GM19025 (cell line): ENCODE measurements around the gene MON2.
"Not testable (repeated sequence)": the region's sequence is repeated elsewhere in the genome, so short reads cannot be mapped to it uniquely, and the experiment has no call there.

Experiments
- ATAC-seq: cut with Tn5 transposase; IDR thresholded peaks from one replicate; pipeline ENCODE4 v1.9.1; 2021; ENCODE audit warnings: mild to moderate bottlenecking, low read depth, moderate library complexity; ENCODE audit not compliant: unreplicated experiment

The MON2 gene

DNA sequence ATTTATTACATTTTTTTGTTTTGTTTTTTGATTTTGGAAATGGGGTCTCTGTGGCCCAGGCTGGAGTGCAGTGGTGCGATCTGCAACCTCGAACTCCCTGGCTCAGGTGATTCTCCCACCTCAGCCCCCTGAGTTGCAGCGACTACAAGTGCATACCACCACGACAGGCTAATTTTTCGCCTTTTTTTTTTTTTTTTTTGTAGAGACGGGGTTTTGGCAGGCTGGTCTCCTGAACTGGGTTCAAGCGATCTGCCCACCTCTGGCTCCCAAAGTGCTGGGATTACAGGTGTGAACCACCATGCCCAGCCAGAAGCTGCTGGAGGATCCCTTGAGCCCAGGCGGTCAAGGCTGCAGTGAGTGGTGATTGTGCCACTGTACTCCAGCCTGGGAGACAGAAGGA is 2.3 kb downstream of the MON2 start:
- no peak for ATAC-seq

DNA sequence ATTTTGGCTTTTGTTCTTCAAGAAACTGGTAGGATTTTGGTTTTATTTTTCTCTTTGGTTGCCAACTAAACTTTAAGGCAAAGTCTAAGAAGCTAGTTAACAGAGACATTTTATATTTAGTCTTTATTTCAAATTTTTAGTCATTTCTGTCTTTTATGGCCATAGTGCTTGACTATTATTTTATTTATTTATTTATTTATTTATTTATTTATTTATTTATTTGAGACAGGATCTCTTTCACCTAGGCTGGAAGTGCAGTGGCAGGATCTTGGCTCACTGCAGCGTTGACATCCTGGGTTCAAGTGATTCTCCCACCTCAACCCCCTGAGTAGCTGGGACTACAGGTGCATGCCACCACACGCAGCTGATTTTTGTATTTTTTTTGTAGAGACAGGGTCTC is 3.1 kb downstream of the MON2 start:
- ATAC-seq: no peak

DNA sequence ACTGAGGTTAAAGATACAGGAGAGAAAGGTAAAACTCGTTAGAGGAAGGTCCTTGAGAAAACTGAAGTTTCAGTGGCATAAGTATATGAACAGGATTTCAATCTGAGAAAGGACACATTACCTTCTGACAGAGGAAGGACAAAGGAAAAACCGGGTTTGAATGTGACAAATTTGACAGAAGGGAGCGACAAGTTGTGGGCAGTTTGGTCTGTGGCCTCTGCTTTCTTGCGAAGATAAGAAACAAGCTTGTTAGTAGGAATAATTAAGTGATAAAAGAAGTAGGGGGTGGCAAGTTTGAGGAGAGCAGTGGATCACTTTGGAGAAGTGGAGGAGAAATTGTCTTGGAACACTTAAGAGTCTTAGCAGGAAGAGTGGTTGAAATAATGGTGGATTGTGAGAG is 5.1 kb downstream of the MON2 start:
- no peak for ATAC-seq

DNA sequence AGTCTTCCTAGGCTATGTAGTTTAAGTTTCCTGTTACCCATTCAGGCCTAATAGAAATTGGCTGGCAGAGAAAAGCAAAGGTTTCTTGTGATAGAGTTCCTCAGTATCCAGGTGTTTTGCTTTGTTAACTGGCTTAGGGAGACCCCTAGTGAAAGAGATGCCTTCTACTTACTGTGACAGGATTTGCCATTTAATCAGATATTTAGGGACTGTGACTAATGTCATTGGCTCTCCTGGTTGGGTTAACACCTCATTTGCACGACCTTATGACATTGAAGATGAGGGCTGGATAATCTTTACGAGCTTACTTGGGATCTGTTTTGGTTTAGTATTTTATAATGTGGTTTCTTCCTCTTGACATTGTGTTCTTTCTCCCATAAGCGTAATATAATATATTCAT is 5.8 kb downstream of the MON2 start:
- no peak for ATAC-seq

DNA sequence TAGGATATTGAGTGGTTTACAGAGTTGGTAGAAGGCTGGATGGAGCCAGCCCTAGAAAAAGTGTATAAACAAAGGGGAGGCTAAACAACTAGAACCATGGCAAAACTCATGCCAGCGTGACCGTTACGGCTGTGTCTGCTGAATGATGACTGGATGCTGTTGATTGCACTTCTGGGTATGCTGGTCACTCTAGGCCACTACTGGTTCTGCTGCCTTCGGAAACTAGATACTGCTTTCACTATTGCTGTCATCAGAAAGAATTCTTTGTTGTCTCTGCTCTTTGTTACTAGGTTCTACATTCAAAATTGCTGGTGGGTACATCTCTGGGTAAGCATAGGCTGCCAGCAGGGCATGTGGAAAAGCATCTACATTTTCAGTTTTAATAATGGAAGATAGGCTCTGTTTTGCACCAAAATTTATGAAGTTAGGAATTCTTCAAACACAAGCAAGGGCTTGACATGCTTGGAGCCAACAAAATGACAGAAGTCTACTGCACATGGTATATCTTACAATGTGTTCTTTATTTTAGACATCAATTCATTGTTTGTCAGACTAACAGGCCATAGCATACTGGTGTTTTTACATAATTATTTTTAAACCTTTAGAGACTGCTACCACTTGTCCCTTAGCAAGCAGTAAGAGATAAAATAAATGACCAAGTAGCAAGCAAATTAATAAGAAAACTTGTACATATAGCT is 15.4 kb downstream of the MON2 start:
- ATAC-seq: no peak

DNA sequence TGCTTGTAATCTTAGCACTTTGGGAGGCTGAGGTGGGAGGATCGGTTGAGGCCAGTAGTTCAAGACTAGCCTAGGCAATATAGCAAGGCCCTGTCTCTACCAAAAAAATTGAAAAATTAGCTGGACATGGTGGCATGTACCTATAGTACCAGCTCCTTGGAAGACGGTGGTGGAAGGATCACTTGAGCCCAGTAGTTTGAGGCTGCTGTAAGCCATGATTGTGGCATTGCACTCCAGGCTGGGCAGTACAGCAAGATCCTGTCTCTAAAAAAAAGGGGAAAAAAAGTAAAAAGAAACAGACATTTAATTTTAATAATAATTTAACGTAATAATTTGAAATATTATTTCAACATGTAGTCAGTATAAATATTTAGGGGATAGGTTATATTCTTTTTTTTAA is 16.1 kb downstream of the MON2 start:
- no peak for ATAC-seq

DNA sequence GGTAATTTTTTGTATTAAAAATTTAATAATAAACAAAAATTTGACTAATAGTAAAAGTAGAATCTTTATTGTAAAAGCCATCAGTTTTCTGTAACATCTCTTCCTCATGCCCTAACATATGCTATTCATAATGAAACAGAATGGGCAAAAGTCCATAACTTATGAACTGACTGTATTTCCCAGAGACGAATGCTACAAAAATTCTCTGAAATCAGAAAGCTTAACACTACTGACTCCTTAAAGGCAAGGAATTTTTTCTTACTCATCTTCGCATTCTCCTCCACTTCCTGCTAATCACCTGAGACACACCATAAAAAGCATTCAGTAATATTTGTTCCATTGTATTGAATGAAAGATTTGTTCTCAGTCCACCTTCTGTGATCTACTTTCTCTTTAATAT is 17.6 kb downstream of the MON2 start:
- no peak for ATAC-seq

DNA sequence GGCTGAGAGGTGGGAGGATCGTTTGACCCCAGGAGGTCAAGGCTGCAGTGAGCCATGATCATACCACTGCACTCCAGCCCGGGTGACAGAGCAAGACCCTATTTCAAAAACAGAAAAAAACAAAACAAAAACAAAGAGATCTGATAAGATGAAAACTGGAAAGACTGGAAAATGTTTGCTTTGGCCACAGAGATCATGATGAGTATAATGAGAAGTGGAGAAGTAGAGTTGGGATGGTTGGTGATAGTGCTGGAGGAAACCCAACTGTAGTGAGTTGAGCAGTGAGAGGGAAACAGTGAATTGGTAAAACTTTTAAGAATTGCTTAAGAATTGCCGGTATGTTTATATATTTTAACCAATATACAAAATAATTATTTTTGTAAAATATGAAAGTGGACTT is 39.2 kb downstream of the MON2 start:
- ATAC-seq: no peak

DNA sequence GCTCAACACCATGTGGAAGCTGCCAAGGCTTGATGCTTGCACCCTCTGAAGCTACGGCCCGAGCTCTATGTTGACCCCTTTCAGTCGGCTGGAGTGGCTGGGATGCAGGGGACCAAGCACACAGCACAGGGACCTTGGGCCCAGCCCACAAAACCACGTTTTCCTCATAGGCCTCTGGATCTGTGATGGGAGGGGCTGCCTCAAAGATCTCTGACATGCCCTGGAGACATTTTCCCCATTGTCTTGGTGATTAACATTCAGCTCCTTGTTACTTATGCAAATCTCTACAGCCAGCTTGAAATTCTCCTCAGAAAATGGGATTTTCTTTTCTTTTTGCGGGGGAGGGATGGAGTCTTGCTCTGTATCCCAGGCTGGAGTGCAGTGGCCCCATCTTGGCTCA is 46.3 kb downstream of the MON2 start:
- ATAC-seq: no peak

DNA sequence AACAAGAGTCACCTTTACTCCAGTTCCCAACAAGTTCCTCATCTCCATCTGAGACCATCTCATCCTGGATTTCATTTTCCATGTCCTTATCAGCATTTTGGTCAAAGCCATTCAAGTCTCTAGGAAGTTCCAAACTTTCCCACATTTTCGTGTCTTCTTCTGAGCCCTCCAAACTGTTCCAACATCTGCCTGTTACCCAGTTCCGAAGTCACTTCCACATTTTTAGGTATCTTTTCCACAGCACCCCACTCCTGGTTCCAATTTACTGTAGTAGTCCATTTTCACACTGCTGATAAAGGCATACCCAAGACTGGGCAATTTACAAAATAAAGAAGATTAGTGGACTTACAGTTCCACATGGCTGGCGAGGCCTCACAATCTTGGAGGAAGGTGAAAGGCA is 47.5 kb downstream of the MON2 start:
- not testable (repeated sequence) for ATAC-seq

DNA sequence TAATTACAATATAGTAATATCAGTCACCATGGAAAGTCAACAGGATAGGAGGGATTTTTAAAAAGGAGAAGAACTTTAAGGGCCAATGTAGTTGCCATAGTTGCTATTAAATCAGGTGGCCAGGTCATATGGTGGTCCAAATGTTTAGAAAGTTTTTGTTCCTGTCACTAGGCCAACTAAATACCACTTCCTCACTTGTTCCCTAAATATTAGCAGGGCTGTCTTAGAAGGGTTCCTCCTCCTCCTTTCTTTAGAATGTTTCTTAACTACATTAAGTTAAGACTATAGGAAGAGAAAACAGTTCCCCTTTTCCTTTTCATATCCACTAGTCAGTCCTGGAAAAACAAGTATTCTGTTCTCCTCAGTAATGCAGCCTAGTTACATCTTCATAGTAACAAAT is 50.3 kb downstream of the MON2 start:
- no peak for ATAC-seq

DNA sequence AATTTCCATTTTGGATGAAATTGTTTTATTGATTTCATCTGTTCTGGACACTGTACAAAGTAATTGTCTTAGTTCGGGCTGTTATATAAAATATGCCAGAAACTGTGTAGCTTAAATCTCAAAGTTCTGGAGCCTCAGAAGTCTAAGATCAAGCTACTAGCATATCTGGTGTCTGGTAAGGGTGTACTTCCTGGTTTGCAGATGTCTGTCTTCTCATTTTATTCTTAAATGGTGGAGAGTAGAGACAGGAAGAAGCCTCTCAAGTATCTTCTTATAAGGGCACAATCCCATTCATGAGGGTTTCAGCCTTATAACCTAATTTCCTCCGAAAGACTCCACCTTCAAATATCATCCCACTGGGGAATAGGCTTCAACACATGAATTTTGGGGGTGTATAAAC is 51.3 kb downstream of the MON2 start:
- no peak for ATAC-seq

DNA sequence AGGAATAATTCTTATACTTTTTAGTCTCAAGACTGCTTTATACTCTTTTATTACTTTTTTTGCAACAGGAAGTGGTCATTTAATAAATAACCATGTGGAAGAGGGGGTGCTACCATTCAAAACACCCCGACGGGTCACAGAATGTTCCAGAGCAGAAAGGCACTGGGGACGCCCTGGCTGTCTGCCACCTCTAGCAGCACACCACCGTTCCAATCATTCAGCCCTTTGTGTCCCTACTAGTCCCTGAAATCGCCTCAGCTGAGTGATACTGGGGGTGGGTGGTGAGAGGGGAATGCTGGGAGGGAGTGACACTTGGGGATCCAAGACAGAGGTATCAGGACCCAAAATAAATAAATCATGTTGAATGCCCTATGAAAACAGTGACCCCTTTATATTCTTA is 52.4 kb downstream of the MON2 start:
- no peak for ATAC-seq

DNA sequence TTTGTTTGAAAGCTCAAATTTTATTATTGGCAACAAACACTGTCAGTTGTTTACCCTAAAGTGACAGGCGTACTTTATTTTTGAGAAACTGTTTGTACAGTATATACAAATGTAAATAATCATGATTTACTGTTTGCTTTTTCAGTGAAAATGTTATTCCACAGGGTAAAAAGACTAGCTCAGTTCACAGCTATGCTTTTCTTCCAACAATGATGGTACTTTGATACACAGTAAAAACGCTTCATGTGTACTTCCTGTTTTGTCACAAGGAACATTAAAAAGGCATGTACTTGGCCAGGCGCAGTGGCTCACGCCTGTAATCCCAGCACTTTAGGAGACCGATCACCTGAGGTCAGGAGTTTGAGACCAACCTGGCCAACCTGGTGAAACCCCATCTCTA is 53.7 kb downstream of the MON2 start:
- no peak for ATAC-seq

DNA sequence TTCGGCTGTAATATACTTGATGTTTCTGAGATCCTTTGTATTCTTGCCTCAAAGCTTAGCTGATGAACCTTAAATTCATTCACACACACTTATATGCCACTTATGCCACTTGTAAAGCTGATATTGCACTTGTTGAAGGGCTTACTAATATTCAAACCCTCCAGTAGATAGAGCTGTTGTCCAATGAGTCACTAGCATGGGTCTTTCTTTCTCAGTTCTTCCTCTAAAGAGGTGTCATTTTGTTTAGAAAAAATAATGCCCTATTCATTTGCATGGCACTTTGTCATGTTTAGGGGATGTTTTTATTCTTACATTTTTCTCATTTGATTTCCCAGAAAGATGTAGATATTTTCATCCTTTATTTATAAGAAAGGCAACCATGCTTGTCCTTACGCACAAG is 56.4 kb downstream of the MON2 start:
- no peak for ATAC-seq

DNA sequence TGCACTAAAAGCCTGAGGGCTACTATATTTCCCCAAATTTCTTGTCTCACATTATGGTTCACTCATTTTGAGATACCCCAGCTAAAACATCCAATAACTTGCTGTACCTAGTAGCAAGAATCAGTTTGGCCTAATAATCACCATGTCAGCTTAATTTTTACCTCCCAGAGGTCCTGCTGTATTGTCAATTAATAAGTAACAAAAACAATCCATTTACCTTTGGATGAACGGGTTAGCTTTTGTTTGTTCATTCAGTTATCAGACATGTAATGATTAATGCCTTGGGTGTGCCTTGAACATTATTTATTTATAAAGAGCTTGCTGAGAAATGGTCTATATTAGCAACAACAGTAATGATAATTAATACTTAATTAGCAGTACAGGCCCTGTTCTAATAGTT is 57.0 kb downstream of the MON2 start:
- ATAC-seq: no peak

DNA sequence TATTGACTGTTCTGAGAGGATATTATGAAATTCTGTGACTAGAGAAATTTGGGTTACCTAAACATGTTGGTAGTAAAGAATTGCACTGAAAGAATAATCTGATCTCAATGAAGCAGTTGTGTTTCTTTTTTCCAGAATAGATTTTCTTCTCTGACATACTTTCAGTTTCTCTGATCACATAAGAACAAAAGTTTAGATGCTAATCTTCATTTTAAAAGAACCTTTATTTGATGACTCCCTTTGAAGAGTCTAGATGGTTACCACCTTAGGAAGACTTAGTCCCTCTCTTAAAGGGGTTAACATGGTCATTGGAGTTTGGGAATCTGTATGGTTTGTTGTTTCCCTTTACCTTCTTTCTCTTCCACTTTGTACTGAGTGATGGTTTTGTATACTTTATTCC is 58.6 kb downstream of the MON2 start:
- no peak for ATAC-seq

DNA sequence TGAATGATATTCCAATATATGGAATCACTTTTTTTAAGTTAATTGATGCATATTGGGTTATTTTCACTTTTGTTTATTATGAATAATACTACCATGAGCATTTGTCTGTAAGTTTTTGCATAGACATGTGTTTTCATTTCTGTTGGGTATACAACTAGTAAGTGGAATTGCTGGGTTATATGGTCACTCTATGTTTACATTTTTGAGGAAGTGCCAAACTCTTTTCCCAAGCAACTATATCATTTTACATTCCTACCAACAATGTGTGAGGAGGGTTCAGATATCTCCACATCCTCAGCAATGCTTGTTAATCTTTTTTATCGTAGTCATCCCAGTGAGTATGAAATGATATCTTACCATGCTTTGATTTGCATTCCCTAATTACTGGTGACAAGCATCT is 64.0 kb downstream of the MON2 start:
- ATAC-seq: no peak

DNA sequence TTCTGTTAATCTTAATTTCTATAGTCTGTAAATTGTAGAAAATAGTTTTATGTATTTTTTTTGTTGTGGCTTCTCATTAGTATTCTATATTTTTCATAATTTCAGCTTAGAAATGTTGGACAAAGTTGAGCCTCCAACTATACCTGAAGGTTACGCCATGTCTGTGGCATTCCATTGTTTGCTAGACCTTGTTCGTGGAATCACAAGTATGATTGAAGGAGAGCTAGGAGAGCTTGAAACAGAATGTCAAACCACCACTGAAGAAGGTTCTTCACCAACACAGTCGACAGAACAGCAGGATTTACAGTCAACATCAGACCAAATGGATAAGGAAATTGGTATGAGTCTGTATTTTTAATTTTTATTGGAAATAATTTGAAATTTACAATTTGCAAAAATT is 65.7 kb downstream of the MON2 start:
- ATAC-seq: no peak

DNA sequence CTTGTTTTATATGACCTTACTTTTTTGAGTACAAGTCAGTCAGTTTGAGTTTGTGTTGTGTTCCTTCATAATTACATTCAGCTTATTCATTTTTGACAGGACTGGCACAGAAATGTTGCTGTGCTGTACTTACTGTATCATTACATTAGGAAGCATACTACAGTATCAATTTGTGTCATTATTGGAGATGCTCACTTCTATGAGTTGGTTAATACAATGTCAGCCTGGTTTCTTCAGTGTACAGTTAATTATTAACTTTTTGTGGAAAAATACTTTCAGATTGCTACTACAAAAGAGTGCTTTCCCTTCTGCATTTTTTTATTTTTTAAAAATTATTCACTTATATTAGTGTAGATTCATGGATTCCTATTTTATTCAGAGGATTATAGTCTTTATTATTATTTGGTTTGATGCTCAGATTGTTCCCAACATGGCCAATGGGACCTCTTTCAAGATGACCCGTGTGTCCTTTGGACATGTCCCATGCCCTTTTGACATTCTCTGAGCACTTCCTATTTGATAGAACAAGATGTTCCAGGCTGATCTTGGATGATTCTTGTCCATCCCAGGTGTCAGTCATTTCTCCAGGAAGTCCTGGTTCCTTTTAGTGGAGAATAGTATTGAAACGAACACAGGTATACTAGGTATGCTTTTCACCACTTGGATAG is 66.6 kb downstream of the MON2 start:
- no peak for ATAC-seq

DNA sequence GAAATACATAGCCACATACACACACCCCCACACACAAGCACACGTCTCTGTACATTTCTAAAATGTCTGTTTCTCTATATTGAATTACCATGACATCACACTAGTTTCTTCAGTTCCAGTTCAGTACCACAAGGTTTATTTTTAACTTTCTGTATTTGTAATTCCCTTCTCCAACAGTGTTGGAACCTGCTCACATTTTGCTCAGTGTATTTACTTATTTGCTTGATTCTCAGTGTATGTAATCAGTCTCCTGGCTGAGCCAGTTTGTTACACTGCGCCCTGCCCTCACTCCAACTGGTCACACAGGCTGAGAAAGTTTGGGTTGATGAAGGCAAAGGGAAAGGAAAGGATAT is 67.1 kb downstream of the MON2 start:
- no peak for ATAC-seq

DNA sequence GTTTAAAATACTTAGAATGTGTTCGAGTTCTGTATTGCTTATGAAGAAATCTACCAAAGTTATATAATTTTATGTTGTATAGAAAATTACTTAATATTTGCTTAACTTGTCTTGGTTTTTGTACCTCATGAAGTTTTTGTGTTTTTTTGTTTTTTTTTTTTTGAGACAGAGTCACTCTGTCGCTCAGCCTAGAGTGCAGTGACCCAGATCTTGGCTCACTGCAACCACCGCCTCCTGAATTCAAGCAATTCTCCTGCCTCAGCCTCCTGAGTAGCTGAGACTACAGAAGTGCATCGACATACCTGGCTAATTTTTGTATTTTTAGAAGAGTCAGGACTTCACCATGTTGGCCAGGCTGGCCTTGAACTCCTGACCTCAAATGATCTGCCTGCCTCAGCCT is 69.9 kb downstream of the MON2 start:
- no peak for ATAC-seq

DNA sequence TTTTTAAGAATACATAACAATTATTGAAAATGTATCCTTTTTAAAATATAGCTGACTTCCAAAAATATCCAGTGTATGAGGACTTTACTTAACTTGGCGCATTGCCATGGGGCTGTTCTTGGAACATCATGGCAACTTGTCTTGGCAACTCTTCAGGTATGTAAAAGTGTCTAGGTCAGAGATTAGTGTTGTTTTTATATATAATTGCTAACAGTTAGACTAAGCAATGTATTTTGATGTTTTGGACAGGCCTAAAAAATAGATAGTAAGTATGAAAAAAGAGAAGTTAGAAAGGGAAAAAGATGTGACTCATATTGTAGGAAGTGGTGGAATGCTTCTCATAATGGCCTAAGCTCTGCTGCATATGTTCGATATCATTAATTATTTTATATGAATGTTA is 70.9 kb downstream of the MON2 start:
- ATAC-seq: no peak
